HG03103 (cell line): ENCODE results near the gene SNRNP200.

ENCODE experiments used
- ATAC-seq: cut with Tn5 transposase; IDR thresholded peaks from one replicate; pipeline ENCODE4 v1.9.1; 2021; ENCODE audit warnings: low read depth; ENCODE audit not compliant: unreplicated experiment

The SNRNP200 gene

DNA sequence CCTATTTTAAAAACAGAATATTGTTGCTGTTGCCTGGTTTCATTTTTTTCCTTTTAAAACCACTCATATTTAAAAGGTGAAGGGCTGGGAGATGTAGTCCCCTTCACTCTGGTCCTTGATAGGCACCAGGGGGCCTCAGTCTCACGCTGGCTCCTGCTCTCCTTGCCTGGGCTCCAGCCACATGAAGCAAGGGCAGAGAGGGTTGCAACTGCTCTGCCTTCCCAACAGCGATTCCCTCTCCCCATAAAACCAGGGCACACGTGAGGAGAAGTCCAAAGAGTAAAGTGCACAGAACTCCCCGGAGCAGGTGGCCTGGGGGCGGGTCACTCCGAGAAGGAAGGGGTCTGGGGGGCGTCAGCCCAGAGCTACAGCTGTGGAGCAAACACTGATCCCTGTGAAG, 52.3 kb downstream of the SNRNP200 start:
- ATAC-seq: no peak

DNA sequence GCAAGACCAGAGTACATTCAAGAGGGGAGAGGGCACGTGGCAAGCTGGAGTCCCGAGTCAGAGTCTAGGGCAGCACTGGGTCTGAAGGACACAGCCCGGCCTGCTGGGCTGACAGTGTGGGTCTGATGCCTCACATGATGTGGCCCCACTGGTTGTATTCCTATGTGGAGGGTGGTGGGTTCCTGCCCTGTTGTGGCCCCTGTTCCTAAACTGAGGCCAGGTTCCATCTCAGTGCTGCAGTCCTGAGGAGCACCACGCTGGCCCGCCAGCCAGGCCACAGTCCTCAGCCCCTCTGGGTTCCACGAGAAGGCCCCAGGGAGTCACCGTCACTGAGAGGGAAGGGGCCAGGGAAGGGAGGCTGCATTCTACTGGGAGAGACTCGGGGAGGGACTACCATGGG, 52.8 kb downstream of the SNRNP200 start:
- no peak for ATAC-seq

DNA sequence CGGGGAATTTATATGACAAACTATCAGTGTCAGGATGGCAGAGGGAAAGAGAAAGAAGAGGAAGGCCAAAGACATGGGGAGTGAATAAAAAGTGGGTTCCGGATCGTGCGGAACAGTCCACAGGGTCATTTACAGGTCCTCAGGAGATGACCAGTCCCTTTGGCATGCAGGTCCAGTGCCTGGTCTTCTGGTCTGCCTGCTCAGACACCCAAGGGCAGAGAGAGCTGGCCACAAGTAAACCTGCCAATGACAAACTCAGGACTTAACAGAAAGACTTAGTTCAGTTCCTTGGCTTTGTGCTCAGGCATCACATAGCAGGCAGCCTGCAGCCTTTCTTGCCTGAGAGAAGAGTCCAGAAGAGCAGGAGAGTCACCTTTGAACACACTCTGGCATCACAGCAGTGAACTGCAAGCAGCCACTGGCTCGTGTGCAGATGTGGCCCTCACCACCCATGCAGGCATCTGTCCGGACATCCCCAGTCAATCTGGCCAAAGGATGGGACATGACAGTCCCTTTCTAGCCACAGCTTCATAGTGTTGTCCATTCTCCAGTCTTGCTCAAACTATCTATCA, 53.5 kb downstream of the SNRNP200 start:
- no peak for ATAC-seq

DNA sequence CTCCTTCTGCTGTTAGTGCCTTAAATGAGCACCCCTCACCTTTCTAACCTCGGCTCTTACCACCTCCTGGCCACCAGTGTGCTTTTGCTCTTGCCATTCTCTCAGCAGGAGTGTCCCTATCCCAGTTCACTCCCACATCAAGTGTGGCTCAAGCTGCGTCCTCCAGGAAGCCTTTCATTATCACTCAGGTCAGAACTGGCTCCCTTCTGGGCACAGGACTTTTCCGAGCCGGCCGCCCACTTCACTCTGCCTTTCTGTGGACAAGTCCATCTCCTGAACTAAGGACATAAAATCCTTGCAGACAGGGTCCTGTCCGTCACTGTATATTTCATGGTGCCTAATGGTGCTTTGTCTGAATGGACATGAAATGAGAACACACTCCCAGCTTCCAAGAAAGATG, 55.2 kb downstream of the SNRNP200 start:
- no peak for ATAC-seq

DNA sequence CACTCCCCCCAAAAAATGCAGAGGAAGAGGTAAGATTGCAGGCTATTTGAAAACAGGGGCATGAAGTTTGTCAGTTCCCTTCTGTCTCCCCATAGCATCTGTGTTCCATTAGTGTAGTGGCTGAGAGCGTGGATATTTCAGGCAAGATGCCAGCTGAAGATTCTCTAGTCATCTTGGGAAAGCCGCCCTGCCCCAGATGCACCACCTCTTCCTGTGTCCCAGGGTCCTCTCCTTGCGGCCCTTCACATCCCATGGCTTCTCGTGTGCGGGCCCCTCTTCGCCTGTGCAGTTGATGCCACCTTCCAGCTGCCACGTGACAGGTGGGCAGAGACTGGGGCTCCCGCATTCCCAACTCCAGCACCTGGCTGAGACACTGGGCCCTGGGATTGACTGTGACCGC, 55.7 kb downstream of the SNRNP200 start:
- no peak for ATAC-seq

DNA sequence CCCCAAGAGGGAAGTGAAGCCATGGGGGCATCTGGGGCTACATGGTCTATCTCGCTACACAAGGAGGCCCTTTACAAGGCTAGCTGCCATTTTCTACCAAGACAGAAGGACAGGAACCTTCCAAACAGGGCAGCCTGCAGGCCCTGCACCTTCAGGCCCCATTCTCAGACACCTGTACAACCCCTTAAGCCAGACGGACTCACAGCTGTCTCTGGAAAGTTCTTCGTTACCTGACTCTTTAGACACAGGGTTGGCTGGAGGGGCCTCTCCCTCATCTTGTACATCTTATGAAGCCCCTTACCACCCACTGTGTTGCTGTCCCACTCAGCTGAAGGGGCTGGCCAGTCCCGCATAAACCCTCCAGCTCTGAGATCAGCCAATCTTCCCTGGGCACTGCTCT, 56.7 kb downstream of the SNRNP200 start:
- no peak for ATAC-seq

DNA sequence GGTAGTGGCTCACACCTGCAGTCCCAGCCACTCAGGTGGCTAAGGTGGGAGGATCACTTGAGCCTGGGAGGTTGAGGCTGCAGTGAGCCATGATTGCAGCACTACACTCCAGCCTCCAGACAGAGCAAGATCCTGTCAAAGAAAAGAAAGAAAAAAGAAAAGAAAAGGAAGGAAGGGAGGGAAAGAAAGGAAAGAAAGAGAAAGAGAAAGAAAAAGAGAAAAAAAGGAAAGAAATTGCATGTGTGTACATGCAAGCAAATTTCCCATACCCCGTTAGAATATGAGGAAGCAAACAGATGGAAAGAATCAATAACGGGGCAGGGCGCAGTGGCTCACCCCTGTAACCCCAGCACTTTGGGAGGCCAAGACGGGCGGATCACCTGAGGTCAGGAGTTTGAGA, 57.5 kb downstream of the SNRNP200 start:
- no peak for ATAC-seq

DNA sequence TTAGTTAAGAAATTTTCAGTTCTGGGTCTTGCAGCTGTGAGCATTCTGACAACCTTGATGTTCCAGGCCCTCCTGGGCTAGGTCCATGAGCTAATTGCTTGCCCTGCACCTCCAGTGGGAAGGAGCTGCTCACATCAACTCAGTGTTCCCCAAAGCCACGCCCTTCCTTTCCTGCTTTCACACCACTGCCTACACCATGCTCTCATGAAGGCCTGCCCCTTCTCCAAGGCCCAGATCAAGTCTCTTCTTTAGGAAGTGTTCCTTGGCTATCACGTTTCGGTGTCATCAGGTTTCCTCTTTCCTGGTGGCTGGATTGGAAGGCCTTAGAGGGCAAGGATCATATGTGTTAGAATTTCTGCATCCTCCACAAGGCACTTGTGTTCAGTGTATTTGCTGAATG, 58.3 kb downstream of the SNRNP200 start:
- no peak for ATAC-seq

DNA sequence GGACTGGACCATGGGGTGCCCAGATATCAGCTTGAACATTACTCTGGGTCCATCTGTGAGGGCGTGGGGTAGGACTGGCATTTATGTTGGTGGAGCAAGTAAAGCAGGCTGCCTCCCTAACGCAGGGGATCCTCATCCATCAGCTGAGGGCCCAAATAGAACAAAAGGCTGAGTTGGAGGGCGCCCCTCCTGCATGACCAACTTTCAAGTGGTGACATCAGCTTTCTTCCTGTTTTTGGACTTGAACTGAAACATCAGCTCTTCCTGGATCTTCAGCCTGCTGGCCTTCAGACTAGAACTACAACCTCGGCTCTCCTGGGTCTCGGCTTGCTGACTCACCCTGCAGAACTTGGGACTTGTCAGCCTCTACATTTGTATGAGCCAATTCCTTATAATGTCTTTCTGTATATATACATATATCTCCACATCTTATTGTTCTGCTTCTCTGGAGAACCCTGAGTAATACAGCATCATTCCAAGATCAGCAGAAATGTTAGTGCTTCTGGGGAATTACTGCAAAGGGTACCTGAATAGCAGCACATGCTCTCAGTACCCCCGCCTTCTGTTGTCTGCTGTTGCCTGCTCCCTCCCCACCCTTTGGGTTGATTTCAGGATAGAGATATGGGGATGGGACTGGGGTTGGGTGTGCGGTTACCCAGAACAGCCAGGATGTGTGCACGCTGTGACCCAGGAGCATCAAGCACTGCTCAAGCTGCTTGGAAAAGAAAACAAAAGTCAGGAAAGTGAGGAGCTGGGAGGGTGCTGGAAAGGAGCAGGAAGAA, 59.5 kb downstream of the SNRNP200 start:
- no peak for ATAC-seq

DNA sequence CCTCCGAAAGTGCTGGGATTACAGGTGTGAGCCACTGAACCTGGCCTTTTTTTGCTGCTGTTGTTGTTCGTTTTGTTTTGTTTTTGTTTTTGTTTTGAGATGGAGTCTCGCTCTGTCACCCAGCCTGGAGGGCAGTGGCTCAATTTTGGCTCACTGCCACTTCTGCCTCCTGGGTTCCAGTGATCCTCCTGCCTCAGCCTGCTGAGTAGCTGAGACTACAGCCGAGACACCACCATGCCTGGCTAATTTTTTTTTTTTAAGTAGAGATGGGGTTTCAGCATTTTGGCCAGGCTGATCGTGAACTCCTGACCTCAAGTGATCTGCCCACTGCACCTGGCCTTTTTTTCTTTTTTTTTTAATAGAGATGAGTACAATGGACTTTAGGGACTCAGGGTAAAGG, 61.5 kb downstream of the SNRNP200 start:
- ATAC-seq: no peak

DNA sequence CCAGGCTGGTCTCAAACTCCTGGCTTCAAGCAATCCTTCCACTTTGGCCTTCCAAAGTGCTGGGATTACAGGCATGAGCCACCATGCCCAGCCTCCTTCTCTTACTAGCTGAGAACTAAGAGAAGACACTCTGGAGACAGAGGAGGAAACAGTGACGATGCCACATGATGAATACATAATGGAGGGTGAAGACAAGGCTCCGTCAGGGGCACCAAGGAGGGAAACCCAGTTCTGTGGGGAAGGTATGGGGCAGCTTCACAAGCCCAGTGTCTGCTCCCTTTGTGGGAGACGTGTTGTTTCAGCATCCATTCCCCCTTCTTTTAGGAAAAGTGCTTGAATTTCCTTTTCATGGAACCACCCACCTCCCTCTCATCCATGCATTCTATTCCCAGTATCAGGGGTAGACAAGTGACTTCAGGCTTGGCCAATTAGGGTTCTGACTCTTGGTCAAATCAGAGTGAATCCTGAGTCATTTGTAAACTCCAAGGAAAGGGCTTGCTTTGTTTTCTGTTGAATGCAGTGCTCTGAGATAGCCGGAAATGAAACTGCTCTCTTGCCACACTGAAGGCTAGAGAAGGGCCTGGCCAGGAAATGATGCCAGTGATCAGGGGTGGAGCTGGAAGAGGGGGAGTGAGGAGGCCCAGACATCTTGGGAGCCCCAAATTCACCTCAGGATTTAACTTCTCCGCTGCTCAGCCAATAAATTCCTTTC, 63.3 kb downstream of the SNRNP200 start:
- peak; percentile 83 for ATAC-seq

DNA sequence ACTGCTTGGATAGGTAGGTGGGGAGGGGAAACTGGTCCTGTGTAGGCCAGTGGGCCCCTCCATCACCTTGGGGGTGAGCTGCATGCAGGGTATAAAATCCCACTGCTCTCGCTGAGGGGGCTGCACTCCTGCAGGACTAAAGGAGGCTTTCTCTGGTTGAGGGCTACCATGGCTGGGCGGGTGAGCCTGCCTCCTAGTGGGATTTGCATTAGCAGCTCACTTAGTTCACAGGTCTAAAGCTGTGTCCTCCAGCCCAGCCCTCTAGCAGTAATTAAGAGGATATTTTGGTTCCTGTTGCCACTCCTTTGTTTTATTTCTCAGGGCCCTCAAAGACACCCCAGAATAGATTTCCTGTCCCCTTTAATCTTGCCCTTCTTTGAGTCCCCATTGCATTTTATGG, 64.1 kb downstream of the SNRNP200 start:
- ATAC-seq: no peak

DNA sequence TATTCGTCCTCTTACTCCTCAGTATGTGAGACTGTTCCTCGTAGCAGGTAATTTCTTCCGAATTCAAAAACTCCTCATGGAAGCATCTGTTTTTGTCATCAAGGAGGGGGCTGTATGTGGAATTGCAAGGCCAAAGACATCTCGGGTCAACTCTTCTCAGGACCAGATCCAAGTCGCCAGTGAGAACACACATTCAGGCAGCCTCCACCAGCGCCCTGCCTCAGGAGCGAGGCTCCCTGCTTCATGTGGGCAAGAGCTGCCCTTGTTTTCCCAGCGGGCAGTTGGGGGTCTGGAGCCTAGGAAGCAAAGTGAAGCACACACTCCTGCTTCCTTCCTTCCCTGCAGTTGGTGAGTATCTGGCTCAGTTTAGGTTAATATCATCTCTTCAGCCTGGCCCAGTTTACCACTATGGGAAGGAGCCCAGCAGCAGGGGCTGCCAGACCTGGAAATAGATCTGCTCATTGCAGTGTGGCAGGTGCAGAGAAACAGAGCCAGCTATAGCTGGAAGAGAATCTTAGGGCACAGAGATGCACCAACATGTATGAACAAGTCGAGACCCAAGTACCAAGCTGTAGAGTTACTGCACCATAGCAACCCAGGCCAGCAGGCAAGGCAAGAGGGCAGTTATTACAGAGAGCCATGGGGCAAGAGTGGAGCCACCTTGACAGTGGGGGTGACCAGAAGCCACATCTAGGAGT, 64.9 kb downstream of the SNRNP200 start:
- no peak for ATAC-seq

DNA sequence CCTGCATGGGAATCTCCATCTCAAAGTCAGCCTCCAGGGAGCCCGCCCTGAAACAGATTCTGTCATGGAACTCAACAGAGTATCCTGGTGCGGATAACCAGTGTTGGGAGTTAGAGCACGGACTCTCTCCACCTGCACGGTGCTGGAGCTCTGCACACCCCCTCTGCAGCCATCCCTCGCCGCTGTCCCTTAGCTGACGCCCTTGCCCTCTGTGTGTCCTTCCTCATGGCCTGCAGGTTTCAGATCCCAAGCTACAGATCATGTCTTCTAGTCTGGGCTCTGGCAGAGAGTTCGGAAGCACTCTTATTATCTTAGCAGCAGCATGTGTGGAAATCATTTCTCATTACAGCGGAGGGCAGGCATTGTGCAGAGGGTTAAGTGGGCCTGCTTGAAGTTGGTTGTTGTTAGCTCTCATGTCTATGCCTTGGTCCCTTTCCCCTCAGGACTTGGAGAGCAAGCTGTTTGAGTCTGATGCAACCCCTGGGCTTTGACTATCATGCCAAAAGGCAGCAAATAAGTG, 65.5 kb downstream of the SNRNP200 start:
- no peak for ATAC-seq

DNA sequence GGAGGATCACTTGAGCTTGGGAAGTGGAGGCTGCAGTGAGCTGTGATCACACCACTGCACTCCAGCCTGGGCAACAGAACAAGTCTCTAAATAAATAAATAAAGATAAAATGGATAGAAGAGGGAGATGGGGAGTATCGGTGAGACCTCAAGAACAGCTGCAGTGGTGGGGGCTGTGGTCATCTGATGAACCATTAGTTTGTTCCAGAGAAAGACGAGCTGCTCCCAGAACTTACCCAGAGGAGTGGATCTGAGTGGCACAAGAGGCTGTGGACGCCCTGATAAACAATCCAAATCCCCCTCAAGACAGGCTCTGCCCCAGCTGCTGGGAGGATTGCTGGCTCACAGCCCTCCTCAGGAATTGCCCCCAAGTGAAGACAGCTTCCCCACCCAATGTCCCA, 66.3 kb downstream of the SNRNP200 start:
- no peak for ATAC-seq

DNA sequence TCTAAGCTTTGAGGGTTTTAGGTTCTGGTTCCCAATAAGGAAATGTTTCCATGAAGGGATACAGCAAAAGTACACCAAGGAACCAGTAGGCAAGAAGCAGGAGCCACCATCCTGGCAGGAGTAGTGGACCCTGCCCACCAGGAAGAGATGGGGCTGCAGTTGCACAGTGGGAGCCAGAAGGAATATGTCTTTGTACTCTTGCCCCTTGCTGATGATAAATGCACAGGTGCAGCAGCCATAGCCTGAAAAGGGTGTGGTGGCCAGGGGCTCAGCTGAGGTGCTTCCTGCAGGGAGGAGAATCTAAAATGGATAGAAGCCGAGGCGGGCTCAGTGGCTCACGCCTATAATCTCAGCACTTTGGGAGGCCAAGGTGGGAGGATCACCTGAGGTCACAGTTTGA, 67.1 kb downstream of the SNRNP200 start:
- ATAC-seq: no peak

DNA sequence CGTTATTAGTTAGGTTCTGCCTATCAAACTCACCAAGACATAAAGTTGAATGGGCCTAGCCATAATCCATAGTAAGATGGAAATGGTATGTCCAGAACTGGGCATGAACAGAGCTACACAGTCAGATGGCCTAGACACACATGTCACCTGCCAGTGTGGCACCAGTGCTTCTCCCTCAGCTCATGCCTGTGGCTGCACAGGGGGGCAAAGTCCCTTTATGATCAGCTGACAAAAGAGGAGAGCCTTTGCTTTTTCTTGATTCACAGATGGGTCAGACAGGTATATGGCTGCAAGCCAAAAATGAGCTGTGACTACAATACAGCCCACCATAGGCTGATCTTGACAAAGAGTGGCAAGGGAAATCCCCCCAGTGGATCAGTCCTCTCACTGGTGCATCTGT, 68.5 kb downstream of the SNRNP200 start:
- no peak for ATAC-seq

DNA sequence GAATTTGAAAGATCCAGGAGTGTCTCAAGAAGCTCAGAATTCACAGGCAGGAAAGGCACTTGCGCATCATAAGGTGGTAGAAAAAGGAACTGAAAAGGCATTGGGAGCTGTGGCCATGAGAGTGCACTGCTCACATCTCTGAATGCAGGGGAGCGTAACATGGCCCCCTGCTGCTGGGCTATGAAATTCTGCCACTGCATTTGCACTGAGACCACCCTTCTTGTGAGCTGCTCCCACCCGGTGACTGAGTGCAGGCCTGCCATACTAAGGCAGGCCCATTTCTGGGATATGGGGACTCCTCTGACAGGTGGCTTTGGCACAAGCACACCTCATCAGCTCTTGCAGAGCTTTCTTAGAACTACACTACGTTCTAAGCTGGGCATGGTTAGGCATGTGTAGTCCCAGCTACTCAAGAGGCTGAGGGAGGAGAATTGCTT, 71.4 kb downstream of the SNRNP200 start:
- ATAC-seq: peak; percentile 86

DNA sequence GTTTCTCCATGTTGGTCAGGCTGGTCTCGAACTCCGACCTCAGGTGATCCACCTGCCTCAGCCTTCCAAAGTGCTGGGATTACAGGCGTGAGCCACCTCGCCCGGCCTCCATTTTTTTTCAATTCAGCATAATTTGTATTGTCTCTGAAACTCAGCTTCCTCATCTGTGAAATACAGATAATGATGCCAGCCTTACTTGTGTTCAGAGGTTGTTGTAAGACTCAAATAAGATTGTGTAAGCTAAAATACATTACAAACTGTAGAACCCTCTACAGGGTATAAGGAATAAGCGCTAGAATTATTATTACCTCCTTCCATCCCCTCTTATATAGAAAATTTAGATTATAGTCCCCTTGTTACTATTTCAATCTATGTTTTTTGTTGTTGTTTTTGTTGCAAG, 71.9 kb downstream of the SNRNP200 start:
- ATAC-seq: no peak

DNA sequence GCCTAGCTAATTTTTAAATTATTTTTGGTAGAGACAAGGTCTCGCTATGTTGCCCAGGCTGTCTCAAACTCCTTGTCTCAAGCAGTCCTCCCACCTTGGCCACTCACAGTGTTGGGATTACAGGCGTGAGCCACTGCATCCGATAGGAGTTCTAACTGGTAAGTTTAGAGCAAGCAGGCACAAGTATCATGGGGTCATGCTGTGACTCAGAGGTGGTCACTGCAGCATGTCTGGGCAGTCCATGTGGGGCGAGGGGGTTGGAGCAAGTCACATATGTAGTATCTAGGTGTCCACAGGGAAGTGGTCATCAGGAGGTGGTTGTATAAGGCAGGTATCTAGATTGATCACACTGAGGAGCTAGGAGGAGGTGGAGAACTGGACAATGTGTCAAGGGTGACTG, 74.0 kb downstream of the SNRNP200 start:
- ATAC-seq: no peak

DNA sequence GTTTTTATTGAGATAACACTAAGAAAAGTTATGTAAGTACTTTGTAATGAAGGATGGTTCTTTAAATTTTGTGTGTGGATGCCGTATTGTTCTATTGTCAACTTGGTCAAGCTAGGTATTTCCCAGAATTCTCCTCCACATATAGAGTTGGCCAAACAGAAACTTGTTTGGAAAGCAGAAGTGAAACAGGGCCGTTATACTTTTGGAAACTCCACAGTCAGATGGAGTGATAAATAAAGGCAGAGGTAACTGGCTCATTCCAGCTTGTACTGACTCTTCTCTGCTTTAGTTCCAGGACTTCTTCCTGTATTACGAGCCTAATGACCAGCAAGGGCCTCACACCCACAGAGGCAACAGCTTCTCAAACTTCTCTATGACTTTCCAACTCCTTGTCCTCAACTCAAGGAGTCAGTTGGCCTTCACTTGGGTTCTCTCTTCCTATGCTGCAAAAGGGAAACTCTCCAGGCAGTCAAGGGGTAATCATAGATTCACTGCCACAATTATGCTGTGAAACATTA, 80.3 kb downstream of the SNRNP200 start:
- peak; percentile 63 for ATAC-seq
